ENCODE data around the gene MORC2. TPM values are rescaled to one million over a fixed set of nuclear protein-coding genes. Genes with fewer than 3 reads are reported as not detected.

Gene MORC2
- total and polyA plus RNA-seq, 4 donors = 4.2 to 12.0 (median 9.8) TPM

DNA sequence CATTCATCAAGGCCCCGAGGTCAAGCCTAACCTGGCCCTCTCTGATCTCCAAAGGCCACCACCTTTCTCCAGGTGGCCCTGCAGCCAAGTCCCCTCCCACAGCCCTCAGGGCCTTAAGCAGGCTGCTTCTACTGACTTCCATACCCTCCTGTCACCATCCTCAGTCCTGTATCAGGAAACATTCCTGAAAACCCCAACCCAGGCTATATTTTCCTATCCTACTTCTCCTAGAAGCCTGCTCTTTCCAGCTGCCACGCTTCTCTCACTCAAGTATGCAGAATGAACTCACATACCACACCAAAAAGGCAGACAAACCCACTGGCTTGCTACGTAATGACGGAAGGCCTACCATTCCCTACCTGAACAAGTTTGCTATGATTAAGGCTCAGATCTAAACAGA lies 23.6 kb downstream of the MORC2 start:
- no peak for DNase-seq (ENCODE audit: low spot score)
- WGBS = 93% methylated on average over 4 of the region's 4 CpGs
- H3K27me3 ChIP-seq (ENCODE audit: control insufficient read depth in 4 of 4, insufficient read depth in 4 of 4, low read length in 3 of 4) = no peaks in the 10 kb centered on the region
- no peak overlapping the region for H3K4me3 ChIP-seq (ENCODE audit: low read depth in 1 of 3, low read length in 3 of 3)
- H3K36me3 ChIP-seq (ENCODE audit: control insufficient read depth in 4 of 4, insufficient read depth in 3 of 4, low read depth in 1 of 4, low read length in 3 of 4) = peaks cover 13 to 86% (median 72%) of the 10 kb centered on the region in 4 donors
- no peak overlapping the region for H3K9ac ChIP-seq (ENCODE audit: low read depth in 1 of 2, low read length in 2 of 2)
- TF ChIP-seq FOXA2 (IDR thresholded peaks at IDR 0.05) = no peak
- TF ChIP-seq TAF1 (conservative IDR thresholded peaks at IDR 0.05) = no peak
- no peak for TF ChIP-seq EGR1 (IDR thresholded peaks at IDR 0.05; ENCODE audit: low read depth in 2 of 2)
- no peak for TF ChIP-seq RXRA (IDR thresholded peaks at IDR 0.05)
- no peak for TF ChIP-seq JUND (IDR thresholded peaks at IDR 0.05)
- no peak for TF ChIP-seq RAD21 (IDR thresholded peaks at IDR 0.05)
- no peak for TF ChIP-seq SP1 (IDR thresholded peaks at IDR 0.05)
- TF ChIP-seq REST (IDR thresholded peaks at IDR 0.05) = no peak
- TF ChIP-seq MAX (IDR thresholded peaks at IDR 0.05) = no peak
- no peak for TF ChIP-seq ATF3 (IDR thresholded peaks at IDR 0.05)
- no peak for TF ChIP-seq GABPA (IDR thresholded peaks at IDR 0.05 in 1 of 2, conservative IDR thresholded peaks at IDR 0.05 in 1 of 2)
- TF ChIP-seq NR2F2 (IDR thresholded peaks at IDR 0.05) = no peak
- TF ChIP-seq, protein P1, sequence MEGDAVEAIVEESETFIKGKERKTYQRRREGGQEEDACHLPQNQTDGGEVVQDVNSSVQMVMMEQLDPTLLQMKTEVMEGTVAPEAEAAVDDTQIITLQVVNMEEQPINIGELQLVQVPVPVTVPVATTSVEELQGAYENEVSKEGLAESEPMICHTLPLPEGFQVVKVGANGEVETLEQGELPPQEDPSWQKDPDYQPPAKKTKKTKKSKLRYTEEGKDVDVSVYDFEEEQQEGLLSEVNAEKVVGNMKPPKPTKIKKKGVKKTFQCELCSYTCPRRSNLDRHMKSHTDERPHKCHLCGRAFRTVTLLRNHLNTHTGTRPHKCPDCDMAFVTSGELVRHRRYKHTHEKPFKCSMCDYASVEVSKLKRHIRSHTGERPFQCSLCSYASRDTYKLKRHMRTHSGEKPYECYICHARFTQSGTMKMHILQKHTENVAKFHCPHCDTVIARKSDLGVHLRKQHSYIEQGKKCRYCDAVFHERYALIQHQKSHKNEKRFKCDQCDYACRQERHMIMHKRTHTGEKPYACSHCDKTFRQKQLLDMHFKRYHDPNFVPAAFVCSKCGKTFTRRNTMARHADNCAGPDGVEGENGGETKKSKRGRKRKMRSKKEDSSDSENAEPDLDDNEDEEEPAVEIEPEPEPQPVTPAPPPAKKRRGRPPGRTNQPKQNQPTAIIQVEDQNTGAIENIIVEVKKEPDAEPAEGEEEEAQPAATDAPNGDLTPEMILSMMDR (IDR thresholded peaks at IDR 0.05; ENCODE audit: low read depth, low read length, missing input control) = no peak
- no peak for TF ChIP-seq HNF4A (conservative IDR thresholded peaks at IDR 0.05)
- no peak for TF ChIP-seq ZBTB33 (IDR thresholded peaks at IDR 0.05)
- no peak for TF ChIP-seq FOXA1 (IDR thresholded peaks at IDR 0.05)
- no peak for TF ChIP-seq YY1 (IDR thresholded peaks at IDR 0.05)
- TF ChIP-seq HNF4G (IDR thresholded peaks at IDR 0.05) = no peak
- no peaks in the 10 kb centered on the region for H3K9me3 ChIP-seq (ENCODE audit: control insufficient read depth in 4 of 4, low read length in 3 of 4)
- no peaks in the 10 kb centered on the region for H3K4me1 ChIP-seq (ENCODE audit: control insufficient read depth in 4 of 4, insufficient read depth in 4 of 4, low read length in 3 of 4)
- H3K27ac ChIP-seq (ENCODE audit: low read depth in 1 of 2, low read length in 2 of 2) = no peak overlapping the region
